Activated CD4-positive, alpha-beta T cell treated with anti-CD3 and anti-CD28 coated beads, Interleukin-2, amount 10 ng/mL, durations not matched to agents 7 days and 5 days (primary cell): Measurements from ENCODE around the gene ADAMTS10. TPM values are rescaled to one million over a fixed set of nuclear protein-coding genes. Genes with fewer than 3 reads are reported as not detected.

Source experiments
- CTCF ChIA-PET: fragments of 350-600 bp; sonication (Branson Sonifier 250); formaldehyde crosslinking; loops from one replicate; lab custom pipeline; 2021; ENCODE audit warnings: antibody characterized with exemption; lab: Charles Lee
- POLR2A ChIA-PET: fragments of 350-600 bp; sonication (Branson Sonifier 250); formaldehyde crosslinking; loops from one replicate; lab custom pipeline; 2021; ENCODE audit warnings: antibody characterized with exemption; lab: Charles Lee
- DNase-seq: peaks from one replicate; pipeline ENCODE4 v3.0.0-alpha.2; 2020
- H3K27ac Mint-ChIP-seq: one replicate; pipeline ENCODE4 v1.8.0; 2021; ENCODE audit warnings: mild to moderate bottlenecking, moderate library complexity, mixed read lengths
- H3K27me3 Mint-ChIP-seq: one replicate; pipeline ENCODE4 v1.8.0; 2021; ENCODE audit warnings: mixed read lengths
- H3K36me3 Mint-ChIP-seq: one replicate; pipeline ENCODE4 v1.8.0; 2021; ENCODE audit warnings: low read depth, mixed read lengths
- H3K4me1 Mint-ChIP-seq: one replicate; pipeline ENCODE4 v1.8.0; 2021; ENCODE audit warnings: mixed read lengths
- H3K4me3 Mint-ChIP-seq: one replicate; pipeline ENCODE4 v1.8.0; 2021; ENCODE audit warnings: mild to moderate bottlenecking, moderate library complexity, mixed read lengths
- H3K9me3 Mint-ChIP-seq: one replicate; pipeline ENCODE4 v1.8.0; 2021; ENCODE audit warnings: mixed read lengths
- total RNA-seq, 2 experiments: library from RNA; stranded (reverse); gene quantifications; one replicate each; pipeline ENCODE4 v1.2.3, GENCODE V29; 2021

Gene ADAMTS10
- total RNA-seq, 2 experiments from 2014 or later = 10.6 to 15.3 TPM

- Mint-ChIP-seq H3K27ac (no peak overlapping the region), H3K4me3 (no peak overlapping the region), H3K9me3 (no peaks in the 10 kb centered on the region), H3K4me1 (no peaks in the 10 kb centered on the region), H3K27me3 (no peaks in the 10 kb centered on the region), H3K36me3 (peaks cover 48% of the 10 kb centered on the region)
- POLR2A ChIA-PET = no interaction called here
- CTCF ChIA-PET = interaction anchor here (0.6 to 0.8 kb wide), 4 partner anchors 19 to 1170 kb away, joined by 3 read pairs; no protein-coding TSS in a partner anchor
- DNase-seq = no peak
These were observed 70.8 kb downstream of the ADAMTS10 start for GRCh38 chr19:8539621-8540149.

- Mint-ChIP-seq H3K4me1 (no peaks in the 10 kb centered on the region), H3K9me3 (no peaks in the 10 kb centered on the region), H3K27me3 (no peaks in the 10 kb centered on the region), H3K27ac (no peak overlapping the region), H3K4me3 (no peak overlapping the region), H3K36me3 (peaks cover 52% of the 10 kb centered on the region)
- CTCF ChIA-PET = no interaction called here
- DNase-seq = no peak
- POLR2A ChIA-PET = no interaction called here
These were observed 73.4 kb downstream of the ADAMTS10 start for GRCh38 chr19:8537099-8537498.

- Mint-ChIP-seq H3K4me1 (no peaks in the 10 kb centered on the region), H3K27me3 (no peaks in the 10 kb centered on the region), H3K27ac (no peak overlapping the region), H3K9me3 (no peaks in the 10 kb centered on the region), H3K36me3 (peaks cover 51% of the 10 kb centered on the region), H3K4me3 (no peak overlapping the region)
- ChIA-PET CTCF (no interaction called here), POLR2A (no interaction called here)
- DNase-seq = no peak
These were observed 74.2 kb downstream of the ADAMTS10 start for GRCh38 chr19:8536282-8536681.

- POLR2A ChIA-PET = no interaction called here
- no peak for DNase-seq
- H3K27me3 Mint-ChIP-seq = no peaks in the 10 kb centered on the region
- CTCF ChIA-PET = interaction anchor here (0.6 kb wide), 1 partner anchor 340 kb away, joined by 3 read pairs; no protein-coding TSS in a partner anchor
- no peak overlapping the region for H3K4me3 Mint-ChIP-seq
- H3K9me3 Mint-ChIP-seq = no peaks in the 10 kb centered on the region
- no peaks in the 10 kb centered on the region for H3K4me1 Mint-ChIP-seq
- peak overlapping the region; percentile 9 for H3K27ac Mint-ChIP-seq
- peaks cover 70% of the 10 kb centered on the region for H3K36me3 Mint-ChIP-seq
These were observed 78.3 kb downstream of the ADAMTS10 start for GRCh38 chr19:8532225-8532624.

GRCh38 chr19:8531470-8531869 is 79.0 kb downstream of the ADAMTS10 start:
- no peaks in the 10 kb centered on the region for H3K4me1 Mint-ChIP-seq
- DNase-seq = no peak
- no peaks in the 10 kb centered on the region for H3K27me3 Mint-ChIP-seq
- ChIA-PET CTCF (interaction anchor here (0.8 kb wide), 1 partner anchor 26 kb away, joined by 4 read pairs; no protein-coding TSS in a partner anchor), POLR2A (no interaction called here)
- H3K9me3 Mint-ChIP-seq = no peaks in the 10 kb centered on the region
- H3K4me3 Mint-ChIP-seq = no peak overlapping the region
- H3K27ac Mint-ChIP-seq = peak overlapping the region; percentile 36
- H3K36me3 Mint-ChIP-seq = peaks cover 70% of the 10 kb centered on the region

Other genes with a start within 250 kb of the ADAMTS10 start
- gene ANGPTL4, start 246.6 kb downstream of the ADAMTS10 start, total RNA-seq = not detected
- gene RAB11B, start 220.4 kb downstream of the ADAMTS10 start, total RNA-seq = 100 to 1,000 TPM; 104 to 107 TPM
- gene MARCHF2, start 197.4 kb downstream of the ADAMTS10 start, total RNA-seq = 10 to 100 TPM; 26.4 to 29.0 TPM
- gene HNRNPM, start 165.7 kb downstream of the ADAMTS10 start, total RNA-seq = 100 to 1,000 TPM; 248 to 265 TPM
- 1 to 10 TPM; 3.8 to 6.7 TPM for gene PRAM1, start 108.1 kb downstream of the ADAMTS10 start, total RNA-seq
- gene ZNF414, start 96.5 kb downstream of the ADAMTS10 start, total RNA-seq = 10 to 100 TPM; 46.8 to 47.3 TPM
- gene MYO1F, start 33.3 kb downstream of the ADAMTS10 start, total RNA-seq = 100 to 1,000 TPM; 359 to 366 TPM
- gene NFILZ, start 19.9 kb upstream of the ADAMTS10 start, total RNA-seq = not detected
- not detected for gene ACTL9, start 88.1 kb upstream of the ADAMTS10 start, total RNA-seq
- gene OR2Z1, start 110.9 kb upstream of the ADAMTS10 start, total RNA-seq = not detected
- 10 to 100 TPM; 19.5 to 21.2 TPM for gene ZNF558, start 221.6 kb upstream of the ADAMTS10 start, total RNA-seq
- not detected for gene MBD3L1, start 221.7 kb upstream of the ADAMTS10 start, total RNA-seq